ENCODE results near the gene ATP9B.

GRCh38 chr18:79182047-79182713 is 113.0 kb downstream of the ATP9B start:
- TF ChIP-seq CTCF (IDR thresholded peaks at IDR 0.05), result no peak
- TF ChIP-seq POLR2A (IDR thresholded peaks at IDR 0.05; ENCODE audit: low read depth), result no peak
- no peak for TF ChIP-seq POLR2AphosphoS5 (IDR thresholded peaks at IDR 0.05)
